Renal cortex interstitium (tissue), 11 donors: Measurements from ENCODE around the gene NF1. TPM values are rescaled to one million over a fixed set of nuclear protein-coding genes. Genes with fewer than 3 reads are reported as not detected.
A peak's percentile ranks its signal among the peaks of the same experiment; 100 is the strongest.
"Not testable (repeated sequence)": the region's sequence is repeated elsewhere in the genome, so short reads cannot be mapped to it uniquely, and the experiment has no call there.

ENCODE experiments used
- DNase-seq, 11 donors: peaks; one replicate each; pipeline ENCODE4 v3.0.0-alpha.2; 2013; ENCODE audit warnings: low read depth in 9 of 11, low spot score in 4 of 11; ENCODE audit errors: extremely low read depth in 1 of 11
- polyA plus RNA-seq, 3 donors: library from polyadenylated mRNA; unstranded; fragments of 120-200 nt; gene quantifications; one replicate each; pipeline ENCODE4 v1.2.1, GENCODE V29; 2013; ENCODE audit not compliant: insufficient read length in 3 of 3

NF1 gene
- polyA plus RNA-seq, 3 donors, result 41.4 to 49.1 (median 44.4) TPM

- no peak for DNase-seq
Observed at GRCh38 chr17:31226950-31227349, 132.2 kb downstream of the NF1 start.

DNA sequence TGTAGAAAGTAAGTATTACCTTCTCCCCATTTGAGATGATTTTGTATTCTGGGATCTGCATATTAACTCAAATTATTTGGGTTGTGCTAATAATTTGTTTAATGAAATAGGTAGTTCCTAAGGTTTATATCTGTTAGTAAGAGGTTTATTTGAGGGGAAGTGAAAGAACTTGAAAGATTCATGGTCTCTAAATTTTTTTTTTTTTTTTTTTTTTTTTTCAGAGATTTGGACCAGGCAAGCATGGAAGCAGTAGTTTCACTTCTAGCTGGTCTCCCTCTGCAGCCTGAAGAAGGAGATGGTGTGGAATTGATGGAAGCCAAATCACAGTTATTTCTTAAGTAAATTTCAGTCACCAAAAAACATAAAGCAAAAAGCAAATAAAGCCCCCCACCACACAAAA lies 137.1 kb downstream of the NF1 start:
- no peak for DNase-seq

DNA sequence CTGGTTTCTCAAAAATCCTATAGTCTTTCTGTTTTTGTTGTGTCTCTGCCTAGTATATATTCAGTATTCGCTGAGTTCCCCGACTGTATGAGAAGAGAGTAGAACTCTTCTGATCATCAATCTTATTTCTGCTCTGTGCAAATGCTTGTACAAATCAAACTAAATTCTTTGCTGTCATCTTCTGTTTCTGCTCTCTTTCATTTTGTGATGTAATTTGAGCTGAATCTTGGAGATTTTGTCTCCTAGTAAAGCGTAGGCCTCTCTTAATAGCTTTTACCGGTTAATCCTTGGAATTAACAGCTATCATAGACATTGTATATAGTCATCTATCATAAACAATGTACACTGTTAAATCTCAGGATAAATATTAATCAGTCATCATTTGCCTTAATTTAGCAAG lies 140.3 kb downstream of the NF1 start:
- no peak for DNase-seq

DNA sequence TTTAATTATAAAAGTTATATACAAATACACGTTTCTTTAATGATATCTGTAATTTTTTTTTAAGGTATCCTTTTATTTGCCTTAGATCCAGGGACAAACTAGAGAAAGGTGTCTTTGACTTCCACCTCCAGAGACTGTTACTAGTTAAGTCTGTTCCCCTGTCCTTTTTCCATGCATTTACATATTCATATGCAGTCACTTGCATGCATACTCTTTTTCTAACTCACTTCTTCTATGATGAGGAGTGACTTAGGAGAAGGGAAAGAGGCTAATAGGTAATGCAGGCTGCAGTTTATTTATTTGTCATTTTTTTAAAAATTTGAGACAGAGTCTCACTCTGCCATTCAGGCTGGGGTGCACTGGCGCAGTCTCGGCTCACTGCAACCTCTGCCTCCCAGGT lies 141.4 kb downstream of the NF1 start:
- no peak for DNase-seq

DNA sequence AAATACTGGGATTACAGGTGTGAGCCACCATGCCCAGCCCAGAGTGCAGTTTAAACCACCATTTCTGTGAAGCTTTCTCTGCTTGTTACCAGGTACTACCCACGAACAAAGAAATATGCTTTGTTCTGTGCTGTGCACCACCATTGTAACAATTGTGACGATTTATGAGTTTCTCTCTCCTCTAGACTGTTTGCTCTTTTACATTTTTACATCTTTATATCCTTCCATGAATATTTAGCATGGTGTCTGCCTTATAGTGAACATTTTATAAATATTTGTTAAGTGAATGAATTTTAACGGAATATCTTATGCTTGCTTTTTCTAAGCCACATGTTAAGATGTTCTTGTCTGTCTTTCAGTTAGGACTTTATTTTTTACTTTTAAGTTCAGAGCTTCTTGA lies 141.9 kb downstream of the NF1 start:
- DNase-seq, result no peak

DNA sequence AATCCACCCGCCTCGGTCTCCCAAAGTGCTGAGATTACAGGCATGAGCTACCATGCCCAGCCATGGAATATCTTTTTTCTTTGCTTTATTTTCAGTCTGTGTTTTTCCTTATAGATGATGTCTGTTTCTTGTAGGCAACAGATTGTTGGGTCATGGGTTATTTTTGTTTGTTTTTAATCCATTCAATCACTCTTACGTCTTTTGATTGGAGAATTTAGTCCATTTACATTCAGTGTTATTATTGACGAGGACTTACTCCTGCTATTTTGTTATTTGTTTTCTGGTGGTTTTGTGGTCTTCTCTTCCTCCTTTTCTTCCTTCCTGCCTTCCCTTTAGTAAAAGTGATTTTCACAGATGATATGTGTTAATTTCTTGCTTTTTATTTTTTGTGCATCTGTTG lies 146.3 kb downstream of the NF1 start:
- DNase-seq, result no peak

DNA sequence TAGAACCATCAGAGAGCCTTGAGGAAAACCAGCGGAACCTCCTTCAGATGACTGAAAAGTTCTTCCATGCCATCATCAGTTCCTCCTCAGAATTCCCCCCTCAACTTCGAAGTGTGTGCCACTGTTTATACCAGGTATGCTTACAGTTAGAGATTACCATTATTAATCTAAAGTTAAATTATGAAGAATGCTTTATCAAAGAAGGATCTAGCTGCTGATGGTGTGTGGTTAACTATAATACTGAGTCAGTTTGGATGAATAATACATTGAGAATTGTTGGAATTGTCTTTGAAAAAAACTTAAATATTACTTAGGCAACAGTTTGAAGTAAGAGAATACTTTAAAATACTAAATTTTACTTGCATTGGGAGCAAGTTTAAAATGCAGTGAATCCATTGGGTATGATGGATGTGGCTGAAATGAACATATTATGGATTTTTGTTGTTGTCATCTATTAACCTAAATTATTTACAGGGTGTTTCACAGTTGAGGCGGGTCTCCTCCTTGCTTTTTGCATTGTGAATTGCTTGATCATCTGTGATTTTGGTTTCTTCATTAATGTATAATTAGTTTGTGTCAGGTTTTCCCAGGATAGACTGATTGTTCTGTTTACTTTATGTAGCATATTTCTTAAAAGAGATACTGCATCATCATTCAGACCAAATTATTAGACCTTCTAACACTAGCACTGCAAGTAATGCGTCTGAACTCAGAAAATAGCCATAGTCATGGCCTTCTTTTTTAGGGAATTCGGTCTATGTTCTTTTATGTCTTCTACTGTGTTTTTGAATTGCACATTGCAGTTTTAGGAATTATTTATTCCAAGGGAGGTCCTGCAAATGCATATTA lies 154.4 kb downstream of the NF1 start:
- DNase-seq, result no peak

DNA sequence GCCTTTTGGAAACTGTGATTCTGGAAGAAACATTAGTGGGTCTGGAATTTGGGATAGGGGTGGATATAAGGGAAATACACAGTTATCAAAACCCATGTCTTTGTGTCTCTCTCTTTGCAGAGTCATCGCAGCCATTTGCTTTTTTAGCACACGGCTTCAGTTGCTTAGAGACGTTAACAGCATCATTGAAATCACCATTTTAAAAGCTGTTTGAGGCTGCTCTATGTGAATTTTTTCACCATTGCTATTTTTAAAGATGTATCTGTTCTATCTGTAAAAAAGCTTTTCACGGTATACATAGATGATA lies 155.0 kb downstream of the NF1 start:
- no peak for DNase-seq

DNA sequence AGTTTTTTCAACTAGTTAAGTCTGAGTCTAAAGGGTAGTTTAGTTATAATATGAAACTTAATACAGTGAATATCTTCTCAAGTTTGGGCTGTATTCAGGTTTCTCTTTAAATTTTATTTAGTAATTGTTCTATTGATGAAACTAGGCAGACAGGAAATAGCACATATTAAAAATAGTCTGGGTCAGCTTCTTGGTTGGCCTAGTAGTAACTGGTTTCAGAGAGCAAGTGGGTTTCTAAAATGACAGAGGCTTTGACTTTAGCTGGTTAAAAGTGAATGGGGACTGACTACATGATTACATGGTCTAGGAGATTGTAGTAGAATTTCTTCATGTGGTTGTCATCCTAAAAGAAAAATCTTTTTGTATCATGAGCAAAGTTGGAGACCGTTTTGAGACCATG lies 155.5 kb downstream of the NF1 start:
- DNase-seq, result no peak

GRCh38 chr17:31251105-31251969 lies 156.6 kb downstream of the NF1 start:
- DNase-seq, result no peak

GRCh38 chr17:31251970-31252328 lies 157.2 kb downstream of the NF1 start:
- no peak for DNase-seq

DNA sequence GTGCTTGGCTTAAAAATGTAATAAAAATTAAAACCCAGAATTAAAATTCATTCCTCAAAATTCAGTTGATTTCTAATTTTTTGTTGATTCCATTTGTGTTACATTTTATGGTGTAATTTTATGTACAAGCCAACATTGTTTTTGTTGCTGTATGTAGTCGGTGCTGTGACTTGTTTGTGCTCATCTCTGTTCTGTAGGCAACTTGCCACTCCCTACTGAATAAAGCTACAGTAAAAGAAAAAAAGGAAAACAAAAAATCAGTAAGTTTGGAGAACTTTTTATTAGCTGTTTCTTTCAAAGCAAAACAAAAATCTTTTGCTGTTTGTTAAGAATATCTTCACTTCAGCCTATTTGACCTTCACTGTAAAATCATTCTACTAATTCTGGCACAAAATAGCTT lies 158.0 kb downstream of the NF1 start:
- DNase-seq, result no peak

GRCh38 chr17:31254654-31255053 lies 159.9 kb downstream of the NF1 start:
- DNase-seq, result no peak

DNA sequence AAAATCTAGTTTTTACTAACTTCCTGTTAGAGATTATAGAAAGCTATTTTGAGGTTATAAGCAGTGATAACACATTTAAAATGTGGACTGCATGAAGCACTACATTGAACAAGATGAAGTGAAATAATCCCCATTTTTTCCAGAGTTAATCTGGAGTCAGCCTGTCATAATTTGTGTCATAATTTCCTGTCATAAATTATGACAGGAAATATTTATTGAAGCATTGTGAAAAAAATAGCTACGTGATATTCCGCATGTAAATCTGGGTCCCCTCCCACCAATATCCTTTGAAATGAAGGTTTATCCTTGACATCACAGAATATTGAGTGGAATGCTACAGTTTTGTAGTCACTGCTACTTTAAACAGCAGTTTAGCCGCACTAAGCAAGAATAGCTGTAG lies 162.2 kb downstream of the NF1 start:
- DNase-seq, result no peak

DNA sequence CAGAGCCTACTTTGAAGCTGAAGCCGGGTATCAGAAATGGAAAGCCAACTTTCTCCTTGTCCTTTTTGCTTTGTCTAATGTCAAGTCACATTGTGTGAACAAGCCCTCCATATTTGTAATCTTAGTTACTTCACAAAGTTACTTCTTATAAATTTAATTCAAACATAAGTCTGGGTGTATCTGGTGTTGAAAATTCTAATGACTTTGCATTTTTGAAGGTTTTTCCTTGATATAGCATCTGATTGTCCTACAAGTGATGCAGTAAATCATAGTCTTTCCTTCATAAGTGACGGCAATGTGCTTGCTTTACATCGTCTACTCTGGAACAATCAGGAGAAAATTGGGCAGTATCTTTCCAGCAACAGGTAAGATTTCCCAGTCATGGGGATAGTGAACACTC lies 165.4 kb downstream of the NF1 start:
- DNase-seq, result no peak

DNA sequence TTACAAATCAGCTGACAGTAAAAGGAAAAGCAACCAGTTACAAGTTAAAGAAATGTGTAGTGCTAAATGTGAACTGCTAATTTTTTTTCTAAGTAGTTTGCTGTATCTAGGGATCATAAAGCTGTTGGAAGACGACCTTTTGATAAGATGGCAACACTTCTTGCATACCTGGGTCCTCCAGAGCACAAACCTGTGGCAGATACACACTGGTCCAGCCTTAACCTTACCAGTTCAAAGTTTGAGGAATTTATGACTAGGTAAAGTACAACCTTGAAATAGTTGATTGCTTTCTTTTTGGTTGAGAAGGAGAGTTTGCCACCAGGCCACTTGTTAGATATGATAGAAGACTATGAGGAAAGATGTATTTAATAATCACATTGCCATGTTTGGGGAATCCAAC lies 166.8 kb downstream of the NF1 start:
- no peak for DNase-seq

DNA sequence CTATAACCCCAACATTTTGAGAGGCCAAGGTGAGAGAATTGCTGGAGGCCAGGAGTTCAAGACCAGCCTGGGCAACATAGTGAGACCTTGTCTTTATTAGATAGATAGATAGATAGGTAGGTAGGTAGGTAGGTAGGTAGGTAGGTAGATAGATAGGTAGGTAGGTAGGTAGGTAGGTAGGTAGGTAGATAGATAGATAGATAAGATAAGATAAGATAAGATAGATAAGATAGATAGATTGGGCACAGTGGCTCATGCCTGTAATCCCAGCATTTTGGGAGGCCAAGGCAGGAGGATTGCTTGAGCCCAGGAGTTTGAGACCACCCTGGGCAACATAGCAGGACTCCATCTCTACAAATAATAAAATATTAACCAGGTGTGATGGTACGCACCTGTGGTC lies 168.1 kb downstream of the NF1 start:
- not testable (repeated sequence) for DNase-seq

GRCh38 chr17:31266042-31266441 lies 171.3 kb downstream of the NF1 start:
- DNase-seq, result no peak

GRCh38 chr17:31269036-31269577 lies 174.3 kb downstream of the NF1 start:
- no peak for DNase-seq

- peak in 4 of 11 donors; percentile 7 to 14 (median 8) for DNase-seq
Observed at GRCh38 chr17:31269578-31269983, 174.8 kb downstream of the NF1 start.
